IPS-NIHi11 (cell line): ENCODE measurements around the gene CNOT8.

Experiments used
- DNase-seq: peaks from one replicate; pipeline ENCODE4 v3.0.0; 2012; ENCODE audit warnings: mixed read lengths, low spot score

The CNOT8 gene

DNA sequence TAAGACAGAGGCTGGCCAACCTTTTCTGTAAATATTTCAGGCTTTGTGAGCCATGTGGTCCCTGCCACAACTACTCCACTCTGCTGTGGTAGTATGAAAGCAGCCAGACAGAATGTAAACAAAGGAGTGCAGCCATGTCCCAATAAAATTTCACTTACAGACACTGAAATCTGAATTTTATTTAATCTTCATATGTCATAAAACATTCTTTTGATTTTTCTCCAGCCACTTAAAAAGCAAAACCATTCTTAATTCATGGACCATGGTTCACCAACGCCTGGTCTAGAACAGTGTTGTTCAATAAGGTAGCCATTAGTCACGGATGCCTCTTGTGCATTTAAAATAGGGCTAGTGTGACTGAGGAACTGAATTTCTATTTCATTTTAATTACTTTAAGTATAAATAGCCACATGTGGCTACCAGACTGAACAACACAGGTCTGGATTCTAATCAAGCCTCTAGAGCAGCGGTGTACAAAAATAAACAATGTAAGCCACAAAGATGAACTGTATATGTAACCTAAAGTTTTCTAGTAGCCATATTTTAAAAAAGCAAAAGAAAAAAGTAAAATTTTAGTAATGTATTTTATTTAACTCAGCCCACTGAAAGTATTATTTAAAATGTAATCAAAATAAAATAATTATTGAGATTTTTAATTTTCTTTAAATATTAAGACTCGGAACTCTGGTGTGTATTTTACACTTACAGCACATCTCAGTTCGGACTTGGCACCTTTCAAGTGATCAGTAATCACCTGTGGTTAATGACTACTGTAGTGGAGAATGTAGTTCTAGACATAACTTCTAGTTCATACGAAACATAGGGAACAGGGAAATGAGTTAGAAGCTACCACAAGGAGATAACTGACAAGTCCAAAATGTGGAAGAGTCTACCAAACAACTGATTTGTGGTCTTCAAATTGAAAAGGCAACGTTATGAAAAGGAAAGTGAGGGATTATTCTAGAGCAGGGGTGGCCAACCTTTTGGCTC lies 65.3 kb downstream of the CNOT8 start:
- no peak for DNase-seq
